H1 (cell line): ENCODE results near the gene LMBR1. TPM values are rescaled to one million over a fixed set of nuclear protein-coding genes. Genes with fewer than 3 reads are reported as not detected.

Source experiments
- CTCF ChIA-PET: fragments of 300-600 bp; sonication (Branson Sonifier 250); formaldehyde crosslinking; loops from one replicate; lab custom pipeline; 2021; ENCODE audit not compliant: partially characterized antibody; lab: Charles Lee
- POLR2A ChIA-PET: fragments of 300-600 bp; sonication (Branson Sonifier 250); formaldehyde crosslinking; loops from one replicate; lab custom pipeline; 2021; ENCODE audit warnings: inconsistent platforms; ENCODE audit not compliant: partially characterized antibody; lab: Charles Lee
- DNase-seq, 2 experiments: peaks; one replicate each; pipeline versions ENCODE4 v3.0.0 to v3.0.0-alpha.2; 2010 to 2022; ENCODE audit warnings: low spot score in 2 of 2, low read depth in 1 of 2, mixed read lengths in 1 of 2
- FAIRE-seq: peaks from 2 replicates; lab custom pipeline; 2011; peaks lifted over from hg19 to GRCh38; lab: Jason Lieb, UNC
- H2AFZ ChIP-seq: 2 replicates; pipeline ENCODE4 v1.8.1; 2012; ENCODE audit warnings: low read length, inconsistent platforms
- H2AK5ac ChIP-seq: 2 replicates; pipeline ENCODE4 v1.6.1; 2013; ENCODE audit warnings: low read depth, low read length
- H2BK120ac ChIP-seq: replicated peaks from 2 replicates; pipeline ENCODE3; 2013; ENCODE audit warnings: low read depth, low read length, inconsistent platforms
- H2BK12ac ChIP-seq: 2 replicates; pipeline ENCODE4 v1.6.1; 2013; ENCODE audit warnings: low read depth, low read length
- H2BK15ac ChIP-seq: 2 replicates; pipeline ENCODE4 v1.6.1; 2013; ENCODE audit warnings: low read length
- H2BK20ac ChIP-seq: 2 replicates; pipeline ENCODE4 v1.6.1; 2013; ENCODE audit warnings: low read length
- H2BK5ac ChIP-seq: 2 replicates; pipeline ENCODE4 v1.6.1; 2013; ENCODE audit warnings: low read depth, low read length
- H3K14ac ChIP-seq: 2 replicates; pipeline ENCODE4 v1.6.1; 2013; ENCODE audit warnings: inconsistent platforms; ENCODE audit not compliant: insufficient read length
- H3K18ac ChIP-seq: 2 replicates; pipeline ENCODE4 v1.6.1; 2013; ENCODE audit warnings: low read length; ENCODE audit errors: extremely low read depth
- H3K23ac ChIP-seq: 2 replicates; pipeline ENCODE4 v1.6.1; 2013; ENCODE audit warnings: inconsistent platforms; ENCODE audit not compliant: insufficient read length
- H3K23me2 ChIP-seq: 2 replicates; pipeline ENCODE4 v1.6.1; 2013; ENCODE audit warnings: low read depth, low read length
- H3K27ac ChIP-seq: 2 replicates; pipeline ENCODE4 v1.6.1; 2011; ENCODE audit warnings: low read depth, low read length, inconsistent platforms
- H3K27me3 ChIP-seq, 4 experiments: replicated peaks in 1 of 4; 1 replicate in 1 of 4; 2 replicates in 3 of 4; pipeline versions ENCODE4 v1.6.1 to v1.8.1; 2011 to 2013; ENCODE audit warnings: low read length in 3 of 4, mild to moderate bottlenecking in 3 of 4, inconsistent platforms in 2 of 4, mixed read lengths in 2 of 4, moderate library complexity in 1 of 4; ENCODE audit not compliant: control insufficient read depth in 3 of 4, insufficient read depth in 3 of 4; ENCODE audit errors: extremely low read depth in 1 of 4
- H3K36me3 ChIP-seq, 4 experiments: 2 replicates each; pipeline versions ENCODE4 v1.6.1 to v1.8.1; 2011 to 2013; ENCODE audit warnings: mild to moderate bottlenecking in 4 of 4, low read length in 3 of 4, moderate library complexity in 2 of 4, control low read depth in 1 of 4, inconsistent platforms in 1 of 4; ENCODE audit not compliant: insufficient read depth in 4 of 4, control insufficient read depth in 2 of 4
- H3K4ac ChIP-seq: replicated peaks from 2 replicates; pipeline ENCODE3; 2013; ENCODE audit warnings: low read length, low read depth, mixed read lengths, inconsistent platforms; ENCODE audit not compliant: insufficient read length
- H3K4me1 ChIP-seq, 4 experiments: replicated peaks in 1 of 4; 1 replicate in 1 of 4; 2 replicates in 3 of 4; pipeline versions ENCODE4 v1.6.1 to v1.8.1; 2011 to 2013; ENCODE audit warnings: low read length in 3 of 4, inconsistent platforms in 2 of 4, mixed read lengths in 1 of 4; ENCODE audit not compliant: insufficient read depth in 4 of 4, control insufficient read depth in 3 of 4
- H3K4me2 ChIP-seq, 2 experiments: 2 replicates each; pipeline versions ENCODE4 v1.6.1 to v1.8.1; 2011 to 2013; ENCODE audit warnings: low read depth in 2 of 2, low read length in 2 of 2, control low read depth in 1 of 2, inconsistent platforms in 1 of 2, mild to moderate bottlenecking in 1 of 2; ENCODE audit not compliant: insufficient read depth in 1 of 2
- H3K4me3 ChIP-seq, 4 experiments: fragments of 200-600, 300-600 bp in 1 of 4; sonication (generic), shearing (Covaris generic), sonication (Bioruptor Twin) in 1 of 4; 2 replicates each; pipeline versions ENCODE4 v1.5.1 to v1.8.1; 2011 to 2016; ENCODE audit warnings: low read length in 4 of 4, low read depth in 3 of 4, control low read depth in 2 of 4, inconsistent platforms in 2 of 4, mild to moderate bottlenecking in 2 of 4, mixed read lengths in 1 of 4, moderate library complexity in 1 of 4; ENCODE audit not compliant: insufficient read depth in 2 of 4; ENCODE audit errors: extremely low read depth in 1 of 4
- H3K56ac ChIP-seq: replicated peaks from 2 replicates; pipeline ENCODE3; 2013; ENCODE audit warnings: low read depth, mild to moderate bottlenecking, mixed read lengths, low read length, inconsistent platforms; ENCODE audit not compliant: insufficient read length
- H3K79me1 ChIP-seq: 2 replicates; pipeline ENCODE4 v1.6.1; 2013; ENCODE audit warnings: low read depth, low read length, control low read depth
- H3K79me2 ChIP-seq, 2 experiments: 2 replicates each; pipeline versions ENCODE4 v1.6.1 to v1.8.1; 2012 to 2013; ENCODE audit warnings: low read length in 2 of 2, mild to moderate bottlenecking in 2 of 2, inconsistent platforms in 1 of 2; ENCODE audit not compliant: insufficient read depth in 2 of 2, control insufficient read depth in 1 of 2
- H3K9ac ChIP-seq, 4 experiments: replicated peaks in 1 of 4; 1 replicate in 1 of 4; 2 replicates in 3 of 4; pipeline versions ENCODE4 v1.6.1 to v1.8.1; 2011 to 2013; ENCODE audit warnings: low read depth in 3 of 4, low read length in 3 of 4, control low read depth in 2 of 4, mild to moderate bottlenecking in 2 of 4, moderate library complexity in 2 of 4, inconsistent platforms in 1 of 4; ENCODE audit errors: extremely low read depth in 1 of 4
- H3K9me3 ChIP-seq, 2 experiments: 2 replicates each; pipeline versions ENCODE4 v1.6.1 to v1.8.1; 2012 to 2013; ENCODE audit warnings: mild to moderate bottlenecking in 2 of 2, moderate library complexity in 2 of 2, control low read depth in 1 of 2, inconsistent platforms in 1 of 2, low read depth in 1 of 2, low read length in 1 of 2, mixed read lengths in 1 of 2; ENCODE audit not compliant: insufficient read depth in 2 of 2
- H4K20me1 ChIP-seq, 2 experiments: replicated peaks in 1 of 2; 2 replicates each; pipeline versions ENCODE3 to v1.8.1; 2011 to 2013; ENCODE audit warnings: inconsistent platforms in 2 of 2, low read length in 2 of 2, mild to moderate bottlenecking in 1 of 2; ENCODE audit not compliant: insufficient read depth in 2 of 2, control insufficient read depth in 1 of 2
- H4K5ac ChIP-seq: 2 replicates; pipeline ENCODE4 v1.6.1; 2013; ENCODE audit warnings: low read length, low read depth, mixed read lengths, inconsistent platforms; ENCODE audit not compliant: insufficient read length
- H4K8ac ChIP-seq: 2 replicates; pipeline ENCODE4 v1.8.0; 2013; ENCODE audit warnings: mild to moderate bottlenecking, moderate library complexity, low read length, inconsistent platforms; ENCODE audit not compliant: insufficient read depth; ENCODE audit errors: extremely low read depth
- H4K91ac ChIP-seq: replicated peaks from 2 replicates; pipeline ENCODE3; 2013; ENCODE audit warnings: low read length, mixed read lengths, inconsistent platforms; ENCODE audit not compliant: insufficient read length
- CBX5 ChIP-seq: fragments of 300-800, 300-1000 bp; sonication (generic); IDR thresholded peaks from 2 replicates; pipeline ENCODE4 v1.7.1; 2016; ENCODE audit warnings: antibody characterized with exemption, low read length, low read depth
- EGR1 ChIP-seq: IDR thresholded peaks from 2 replicates; pipeline ENCODE4 v1.6.1; 2011; ENCODE audit warnings: low read depth, low read length, borderline replicate concordance
- GABPA ChIP-seq: IDR thresholded peaks from 2 replicates; pipeline ENCODE4 v1.6.1; 2011; ENCODE audit warnings: mild to moderate bottlenecking, low read length, moderate library complexity, borderline replicate concordance; ENCODE audit not compliant: insufficient read depth
- HDAC6 ChIP-seq: IDR thresholded peaks from one replicate; pipeline ENCODE4 v1.7.1; 2012; ENCODE audit warnings: low read depth, mild to moderate bottlenecking, inconsistent platforms, low read length, moderate library complexity
- KDM5A ChIP-seq: fragments of 200-600 bp; IDR thresholded peaks from 2 replicates; pipeline ENCODE4 v1.7.1; 2012; ENCODE audit warnings: mild to moderate bottlenecking, low read length, inconsistent platforms, mixed read lengths
- NANOG ChIP-seq: IDR thresholded peaks from 2 replicates; pipeline ENCODE4 v1.6.1; 2011; ENCODE audit warnings: low read length, low read depth, mild to moderate bottlenecking, inconsistent platforms; ENCODE audit not compliant: insufficient read depth, poor library complexity, severe bottlenecking
- PHF8 ChIP-seq: fragments of 200-600 bp; sonication (generic); conservative IDR thresholded peaks from 2 replicates; pipeline ENCODE4 v1.7.1; 2012; ENCODE audit warnings: low read depth, mild to moderate bottlenecking, inconsistent platforms, low read length, moderate library complexity
- POLR2A ChIP-seq, 2 experiments: IDR thresholded peaks; 1 replicate in 1 of 2; 2 replicates in 1 of 2; pipeline ENCODE4 v1.6.1; 2011; ENCODE audit warnings: low read depth in 2 of 2, low read length in 2 of 2, mild to moderate bottlenecking in 2 of 2; ENCODE audit errors: control extremely low read depth in 1 of 2
- RBBP5 ChIP-seq: IDR thresholded peaks from 2 replicates; pipeline ENCODE4 v1.7.1; 2012; ENCODE audit warnings: low read depth, mild to moderate bottlenecking, inconsistent platforms, low read length, moderate library complexity, borderline replicate concordance
- RXRA ChIP-seq: IDR thresholded peaks from 2 replicates; pipeline ENCODE4 v1.6.1; 2011; ENCODE audit warnings: low read depth, mild to moderate bottlenecking, low read length, moderate library complexity; ENCODE audit not compliant: insufficient read depth
- SIX5 ChIP-seq: IDR thresholded peaks from 2 replicates; pipeline ENCODE4 v1.6.1; 2011; ENCODE audit warnings: mild to moderate bottlenecking, low read depth, low read length
- TAF1 ChIP-seq: IDR thresholded peaks from 2 replicates; pipeline ENCODE4 v1.6.1; 2011; ENCODE audit warnings: mild to moderate bottlenecking, low read depth, low read length
- YY1 ChIP-seq: IDR thresholded peaks from 2 replicates; pipeline ENCODE4 v1.6.1; 2011; ENCODE audit warnings: low read depth, mild to moderate bottlenecking, low read length
- WGBS, 2 experiments: shearing (Covaris generic) in 1 of 2; methylation state at CpG; one replicate each; pipeline versions ENCODE4 v1.1.6 to v1.1.7; 2013 to 2015; ENCODE audit warnings: low lambda C conversion rate in 2 of 2, mixed read lengths in 2 of 2, inconsistent platforms in 1 of 2, low coverage in 1 of 2, missing lambda C conversion rate in 1 of 2; ENCODE audit not compliant: insufficient replicate concordance in 2 of 2, insufficient coverage in 1 of 2, insufficient read length in 1 of 2; ENCODE audit errors: extremely low coverage in 1 of 2, missing lambda C conversion rate in 1 of 2; 5-methylcytosine and 5-hydroxymethylcytosine counted together
- polyA plus RNA-seq, 7 experiments: library from polyadenylated mRNA; depleted of rRNA in 3 of 7; stranded (reverse) in 5 of 7; unstranded in 2 of 7; fragments of >200 nt in 5 of 7; fragments of 200-250 nt in 2 of 7; gene quantifications; 1 replicate in 5 of 7; 2 replicates in 1 of 7; 4 replicates in 1 of 7; pipeline versions ENCODE4 v1.2.1 to v1.2.3, GENCODE V29; 2011 to 2013; ENCODE audit warnings: missing spikeins in 2 of 7, mixed read lengths in 2 of 7
- total RNA-seq: library from RNA; stranded (reverse); fragmentation: NEBNext Ultra II Directional; extraction: Animal tissue kit (Norgen Biotek cat#: 25700); gene quantifications from 2 replicates; pipeline ENCODE4 v1.2.1, GENCODE V29; 2021

LMBR1 gene
- total and polyA plus RNA-seq, 2 of the 8 experiments (the other 6 are each of a cell fraction or from before 2014, with no cell fraction given), result 15.1 to 70.4 TPM

DNA sequence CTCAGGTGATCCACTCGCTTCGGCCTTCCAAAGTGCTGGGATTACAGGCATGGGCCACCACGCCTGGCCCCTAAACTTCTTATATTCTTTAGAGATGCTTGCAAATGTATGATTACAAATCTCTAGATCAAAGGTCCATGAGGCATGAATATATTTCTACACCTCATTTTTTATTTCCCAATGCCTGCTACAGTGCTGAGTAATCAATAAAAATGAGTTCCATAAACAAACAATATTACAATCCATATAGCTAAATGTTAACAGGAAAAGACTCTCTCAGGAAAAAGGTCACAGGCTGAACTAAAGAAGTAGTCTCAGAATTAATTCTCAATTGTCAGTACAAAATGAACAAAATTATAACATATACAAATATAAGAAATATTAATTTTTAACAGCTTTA is 90.8 kb downstream of the LMBR1 start:
- Histone ChIP-seq H2BK5ac (no peak overlapping the region), H3K36me3 (no peaks in the 10 kb centered on the region), H3K79me1 (no peaks in the 10 kb centered on the region), H3K27ac (no peak overlapping the region), H3K4me1 (no peaks in the 10 kb centered on the region), H3K9ac (no peak overlapping the region), H4K20me1 (peaks cover 3% of the 10 kb centered on the region in 2 experiments), H2BK20ac (no peak overlapping the region), H4K91ac (no peak overlapping the region), H3K23ac (no peak overlapping the region), H4K5ac (no peak overlapping the region), H2BK15ac (no peak overlapping the region), H3K27me3 (no peaks in the 10 kb centered on the region), H3K56ac (no peak overlapping the region), H3K23me2 (no peaks in the 10 kb centered on the region), H2BK120ac (no peak overlapping the region), H2BK12ac (no peak overlapping the region), H4K8ac (no peak overlapping the region), H2AK5ac (no peak overlapping the region), H3K79me2 (no peaks in the 10 kb centered on the region), H3K14ac (no peak overlapping the region), H3K4ac (no peak overlapping the region), H3K18ac (no peak overlapping the region), H3K4me3 (no peak overlapping the region), H2AFZ (no peak overlapping the region), H3K9me3 (no peaks in the 10 kb centered on the region), H3K4me2 (no peak overlapping the region)
- 85% methylated on average over 3 of the region's 3 CpGs; no CpG with 5 or more reads in 1 of the 2 experiments for WGBS, 2 experiments
- DNase-seq (no peak), FAIRE-seq (no peak)
- TF ChIP-seq TAF1, result no peak
- TF ChIP-seq RBBP5, result no peak
- TF ChIP-seq GABPA, result no peak
- no peak for TF ChIP-seq RXRA
- TF ChIP-seq EGR1, result no peak
- no peak for TF ChIP-seq CBX5
- TF ChIP-seq SIX5, result no peak
- no peak for TF ChIP-seq POLR2A (IDR thresholded peaks at IDR 0.05; ENCODE audit: control extremely low read depth in 1 of 2, low read depth in 2 of 2, low read length in 2 of 2)
- TF ChIP-seq NANOG, result no peak
- no peak for TF ChIP-seq KDM5A
- no peak for TF ChIP-seq YY1
- TF ChIP-seq HDAC6, result no peak
- TF ChIP-seq PHF8, result no peak
- ChIA-PET POLR2A (no interaction called here), CTCF (interaction anchor here (0.8 to 1.1 kb wide), 3 partner anchors 8 to 191 kb away, joined by 3 read pairs; no protein-coding TSS in a partner anchor)
